Vagina (tissue), 2 donors: ENCODE results near the gene TRIM39.

ENCODE experiments used
- POLR2A ChIP-seq, 2 donors: fragments of 450-650 bp; IDR thresholded peaks; one replicate each; pipeline ENCODE4 v1.6.1; 2017; ENCODE audit warnings: antibody characterized with exemption in 2 of 2, mild to moderate bottlenecking in 2 of 2, moderate library complexity in 2 of 2
- TF ChIP-seq, protein P1 (sequence below), 3 experiments: fragments of 450-650 bp in 2 of 3; fragments of 200-600 bp in 1 of 3; sonication (generic) in 1 of 3; IDR thresholded peaks; one replicate each; pipeline ENCODE4 v1.5.1; 2017 to 2019; ENCODE audit warnings: antibody characterized with exemption in 3 of 3, mild to moderate bottlenecking in 2 of 3, moderate library complexity in 2 of 3

- TF ChIP-seq POLR2A (IDR thresholded peaks at IDR 0.05), result peak in 1 of 2 donors; percentile 65
- TF ChIP-seq, protein P1, sequence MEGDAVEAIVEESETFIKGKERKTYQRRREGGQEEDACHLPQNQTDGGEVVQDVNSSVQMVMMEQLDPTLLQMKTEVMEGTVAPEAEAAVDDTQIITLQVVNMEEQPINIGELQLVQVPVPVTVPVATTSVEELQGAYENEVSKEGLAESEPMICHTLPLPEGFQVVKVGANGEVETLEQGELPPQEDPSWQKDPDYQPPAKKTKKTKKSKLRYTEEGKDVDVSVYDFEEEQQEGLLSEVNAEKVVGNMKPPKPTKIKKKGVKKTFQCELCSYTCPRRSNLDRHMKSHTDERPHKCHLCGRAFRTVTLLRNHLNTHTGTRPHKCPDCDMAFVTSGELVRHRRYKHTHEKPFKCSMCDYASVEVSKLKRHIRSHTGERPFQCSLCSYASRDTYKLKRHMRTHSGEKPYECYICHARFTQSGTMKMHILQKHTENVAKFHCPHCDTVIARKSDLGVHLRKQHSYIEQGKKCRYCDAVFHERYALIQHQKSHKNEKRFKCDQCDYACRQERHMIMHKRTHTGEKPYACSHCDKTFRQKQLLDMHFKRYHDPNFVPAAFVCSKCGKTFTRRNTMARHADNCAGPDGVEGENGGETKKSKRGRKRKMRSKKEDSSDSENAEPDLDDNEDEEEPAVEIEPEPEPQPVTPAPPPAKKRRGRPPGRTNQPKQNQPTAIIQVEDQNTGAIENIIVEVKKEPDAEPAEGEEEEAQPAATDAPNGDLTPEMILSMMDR (IDR thresholded peaks at IDR 0.05), result no peak
These were observed 18.3 kb downstream of the TRIM39 start, which contains the start of gene RPP21 for GRCh38 chr6:30344868-30345671.
